Bronchial epithelial cell (primary cell): ENCODE results near the gene EED. TPM values are rescaled to one million over a fixed set of nuclear protein-coding genes. Genes with fewer than 3 reads are reported as not detected.
A peak's percentile ranks its signal among the peaks of the same experiment; 100 is the strongest.

Experiments
- DNase-seq: peaks from one replicate; pipeline ENCODE4 v3.0.0-alpha.2; 2010; ENCODE audit warnings: low read depth
- FAIRE-seq: peaks from 2 replicates; lab custom pipeline; 2011; peaks lifted over from hg19 to GRCh38; lab: Jason Lieb, UNC
- H3K27me3 ChIP-seq: 2 replicates; pipeline ENCODE4 v1.5.1; 2011; ENCODE audit warnings: low read length; ENCODE audit not compliant: control insufficient read depth, insufficient read depth
- H3K36me3 ChIP-seq: 2 replicates; pipeline ENCODE4 v1.5.1; 2011; ENCODE audit warnings: low read length; ENCODE audit not compliant: control insufficient read depth, insufficient read depth
- H3K4me3 ChIP-seq: 2 replicates; pipeline ENCODE4 v1.5.1; 2011; ENCODE audit warnings: mild to moderate bottlenecking, low read depth, low read length, control low read depth
- total RNA-seq: library from RNA; depleted of rRNA; stranded (reverse); fragments of >200 nt; gene quantifications from 2 replicates; pipeline ENCODE4 v1.2.1, GENCODE V29; 2014
- TF ChIP-seq, protein P1 (sequence below): IDR thresholded peaks from 2 replicates; pipeline ENCODE4 v1.5.1; 2011; ENCODE audit warnings: mild to moderate bottlenecking, moderate library complexity, low read length, control low read depth, inconsistent platforms; ENCODE audit not compliant: insufficient read depth, severe bottlenecking

Gene EED
- total RNA-seq, 1 donor from 2014 or later: 13.7 TPM

DNA sequence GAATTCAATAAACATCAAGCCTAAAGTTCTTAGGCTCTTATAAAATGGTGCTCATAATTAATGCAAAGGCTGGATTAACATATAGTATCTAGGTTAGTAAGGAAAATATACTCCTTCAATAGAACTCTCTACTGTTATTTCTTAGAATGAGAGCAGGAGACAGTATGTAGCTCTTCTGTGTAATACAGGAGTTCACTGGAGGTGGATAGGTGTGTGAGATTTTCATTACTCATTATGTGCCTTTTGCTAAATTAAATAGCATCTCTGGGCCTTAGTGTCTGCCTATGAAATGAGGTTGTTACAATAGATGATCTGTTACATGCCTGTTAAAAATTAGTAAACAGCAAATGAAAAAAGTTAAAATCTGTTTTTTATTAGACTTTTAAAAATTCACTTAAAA lies 20.6 kb downstream of the EED start:
- Histone ChIP-seq H3K27me3 (no peaks in the 10 kb centered on the region), H3K4me3 (no peak overlapping the region), H3K36me3 (peaks cover 2% of the 10 kb centered on the region)
- TF ChIP-seq, protein P1, sequence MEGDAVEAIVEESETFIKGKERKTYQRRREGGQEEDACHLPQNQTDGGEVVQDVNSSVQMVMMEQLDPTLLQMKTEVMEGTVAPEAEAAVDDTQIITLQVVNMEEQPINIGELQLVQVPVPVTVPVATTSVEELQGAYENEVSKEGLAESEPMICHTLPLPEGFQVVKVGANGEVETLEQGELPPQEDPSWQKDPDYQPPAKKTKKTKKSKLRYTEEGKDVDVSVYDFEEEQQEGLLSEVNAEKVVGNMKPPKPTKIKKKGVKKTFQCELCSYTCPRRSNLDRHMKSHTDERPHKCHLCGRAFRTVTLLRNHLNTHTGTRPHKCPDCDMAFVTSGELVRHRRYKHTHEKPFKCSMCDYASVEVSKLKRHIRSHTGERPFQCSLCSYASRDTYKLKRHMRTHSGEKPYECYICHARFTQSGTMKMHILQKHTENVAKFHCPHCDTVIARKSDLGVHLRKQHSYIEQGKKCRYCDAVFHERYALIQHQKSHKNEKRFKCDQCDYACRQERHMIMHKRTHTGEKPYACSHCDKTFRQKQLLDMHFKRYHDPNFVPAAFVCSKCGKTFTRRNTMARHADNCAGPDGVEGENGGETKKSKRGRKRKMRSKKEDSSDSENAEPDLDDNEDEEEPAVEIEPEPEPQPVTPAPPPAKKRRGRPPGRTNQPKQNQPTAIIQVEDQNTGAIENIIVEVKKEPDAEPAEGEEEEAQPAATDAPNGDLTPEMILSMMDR: no peak
- FAIRE-seq (no peak), DNase-seq (no peak)

DNA sequence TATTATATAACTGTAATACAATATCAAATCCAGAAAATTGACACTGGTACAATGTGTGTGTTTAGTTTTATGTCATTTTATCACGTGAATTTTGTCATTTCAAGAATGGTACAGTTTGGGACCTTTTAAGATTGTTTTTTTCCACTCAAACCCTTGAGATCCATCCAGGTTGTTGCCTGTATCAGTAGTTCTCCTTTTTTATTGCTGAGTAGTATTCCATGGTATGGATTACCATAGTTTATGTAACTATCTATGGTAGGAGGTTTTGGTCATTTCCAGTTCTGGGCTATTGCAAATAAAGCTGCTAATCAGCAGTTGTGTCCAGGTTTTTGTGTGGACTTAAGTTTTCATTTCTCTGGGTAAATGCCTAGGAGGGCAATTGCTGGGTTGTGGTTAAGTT lies 25.1 kb downstream of the EED start:
- FAIRE-seq (no peak), DNase-seq (no peak)
- Histone ChIP-seq H3K36me3 (no peaks in the 10 kb centered on the region), H3K27me3 (no peaks in the 10 kb centered on the region), H3K4me3 (no peak overlapping the region)
- TF ChIP-seq, protein P1: no peak

DNA sequence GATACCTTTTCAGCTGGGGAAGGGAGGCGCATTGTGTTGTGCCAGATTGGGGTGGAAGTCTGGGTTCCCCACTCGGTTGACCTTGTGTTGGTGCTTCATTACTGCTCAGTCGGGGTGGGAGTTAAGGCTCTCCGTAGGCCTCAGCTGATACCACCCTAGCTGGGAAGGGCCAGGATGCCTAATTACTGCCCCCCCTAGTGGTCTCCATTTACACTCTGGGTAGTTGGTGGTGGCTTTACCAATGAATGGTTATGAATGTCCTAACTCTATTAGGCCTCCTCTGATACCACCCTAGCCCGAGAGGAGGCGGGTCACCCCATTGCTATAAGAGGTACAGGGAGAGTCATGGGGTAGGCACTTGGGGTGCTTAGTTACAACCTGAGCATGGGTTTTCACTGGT lies 29.9 kb downstream of the EED start:
- TF ChIP-seq, protein P1: peak; percentile 17
- Histone ChIP-seq H3K27me3 (no peaks in the 10 kb centered on the region), H3K36me3 (no peaks in the 10 kb centered on the region), H3K4me3 (no peak overlapping the region)
- DNase-seq (no peak), FAIRE-seq (no peak)

DNA sequence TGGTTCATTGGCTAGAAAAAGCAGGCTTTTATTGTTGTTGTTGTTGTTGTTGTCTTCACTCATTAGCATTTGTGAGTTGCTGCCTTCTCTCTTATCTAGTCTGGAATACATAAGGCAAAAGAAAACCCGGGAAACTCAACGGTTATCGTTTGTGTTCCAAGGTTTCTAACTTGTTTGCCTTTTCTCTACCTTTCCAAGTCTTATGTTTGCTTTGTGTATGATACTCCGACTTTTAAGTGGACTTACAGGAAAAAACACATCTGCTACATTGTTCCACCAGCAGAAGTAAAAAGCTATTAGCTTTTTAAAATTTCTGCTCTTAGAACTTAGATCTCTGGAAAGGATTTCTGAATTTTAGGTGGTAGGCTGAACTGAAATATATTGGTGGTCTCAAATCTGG lies 30.4 kb downstream of the EED start:
- no peaks in the 10 kb centered on the region for H3K36me3 ChIP-seq
- no peak for FAIRE-seq

DNA sequence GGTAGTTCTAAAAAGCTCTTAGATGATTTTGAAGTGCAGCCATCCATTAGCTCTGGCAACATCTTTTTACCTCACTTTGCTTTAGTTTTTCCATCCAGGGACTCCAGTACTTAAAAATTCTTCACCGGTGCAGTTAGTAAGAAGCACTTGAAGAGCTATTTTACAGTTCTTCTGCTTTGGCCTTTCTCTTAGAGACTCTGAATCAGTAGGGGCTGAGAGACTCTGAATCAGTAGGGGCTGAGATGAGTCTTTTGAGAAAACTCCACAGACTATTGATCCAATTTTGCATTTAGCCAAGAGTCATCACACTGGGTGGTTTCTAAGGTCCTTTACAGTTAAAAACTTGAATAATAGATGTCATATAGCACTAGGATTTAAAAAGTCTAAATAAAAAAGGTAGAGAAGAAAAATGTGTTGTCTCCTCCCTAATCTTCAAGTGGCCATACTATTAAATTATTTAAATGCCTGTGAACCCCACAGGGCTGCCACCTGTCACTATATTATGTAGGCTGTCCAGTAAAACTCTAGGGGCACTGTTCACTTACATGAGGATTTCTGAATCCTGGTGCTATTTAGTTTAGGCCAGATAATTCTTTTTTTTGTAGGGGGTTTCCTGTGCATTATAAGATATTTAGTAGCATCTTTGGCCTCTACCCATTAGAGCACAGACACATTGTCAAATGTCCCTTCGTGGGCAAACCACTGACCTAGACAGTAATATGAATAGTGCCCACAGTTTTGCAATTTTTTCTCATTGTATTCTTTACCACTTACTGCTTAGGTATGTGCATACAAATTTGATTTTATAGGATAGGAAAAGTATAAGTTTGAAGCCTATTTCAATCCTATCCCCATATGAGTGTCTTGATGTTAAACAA lies 31.2 kb downstream of the EED start:
- DNase-seq: no peak
- no peak for FAIRE-seq
- no peaks in the 10 kb centered on the region for H3K36me3 ChIP-seq
- H3K4me3 ChIP-seq: no peak overlapping the region
- TF ChIP-seq, protein P1: no peak
- no peaks in the 10 kb centered on the region for H3K27me3 ChIP-seq

More for the DNA sequence above, 30.4 kb downstream of the EED start:
- no peaks in the 10 kb centered on the region for H3K27me3 ChIP-seq
- TF ChIP-seq, protein P1: no peak
- H3K4me3 ChIP-seq: no peak overlapping the region
- no peak for DNase-seq
